DOHH2 (cell line): ENCODE measurements around the gene PCSK1N.
"Not testable (repeated sequence)": the region's sequence is repeated elsewhere in the genome, so short reads cannot be mapped to it uniquely, and the experiment has no call there.

ENCODE experiments used
- H3F3A ChIP-seq: fragments of 200-600 bp; sonication (generic), shearing (Covaris generic); 2 replicates; pipeline ENCODE4 v1.6.0; 2016; ENCODE audit warnings: antibody characterized with exemption, mild to moderate bottlenecking; ENCODE audit not compliant: control insufficient read depth, insufficient read depth
- H3K27ac ChIP-seq: fragments of 200-600 bp; sonication (generic); 2 replicates; pipeline ENCODE4 v1.5.1; 2014; ENCODE audit warnings: low read depth, mild to moderate bottlenecking, low read length, moderate library complexity
- H3K27me3 ChIP-seq: fragments of 200-600 bp; sonication (generic); 2 replicates; pipeline ENCODE4 v1.6.1; 2014; ENCODE audit warnings: mild to moderate bottlenecking, low read length, mixed read lengths; ENCODE audit not compliant: control insufficient read depth
- H3K36me3 ChIP-seq: fragments of 200-600 bp; sonication (generic); 2 replicates; pipeline ENCODE4 v1.6.1; 2014; ENCODE audit warnings: mild to moderate bottlenecking, low read length, moderate library complexity, mixed read lengths; ENCODE audit not compliant: control insufficient read depth
- H3K4me1 ChIP-seq: fragments of 200-600 bp; sonication (generic); 2 replicates; pipeline ENCODE4 v1.6.1; 2014; ENCODE audit warnings: mild to moderate bottlenecking, low read length, mixed read lengths; ENCODE audit not compliant: control insufficient read depth
- H3K4me2 ChIP-seq: fragments of 200-600 bp; sonication (generic); 2 replicates; pipeline ENCODE4 v1.6.0; 2014; ENCODE audit warnings: mild to moderate bottlenecking, low read length, moderate library complexity
- H3K4me3 ChIP-seq: fragments of 200-600 bp; sonication (generic); 2 replicates; pipeline ENCODE4 v1.5.1; 2014; ENCODE audit warnings: mild to moderate bottlenecking, low read length, mixed read lengths
- H3K79me2 ChIP-seq: fragments of 200-600 bp; sonication (generic); 2 replicates; pipeline ENCODE4 v1.6.1; 2014; ENCODE audit warnings: mild to moderate bottlenecking, low read length, mixed read lengths; ENCODE audit not compliant: control insufficient read depth
- H3K9me2 ChIP-seq: fragments of 200-600 bp; sonication (generic); replicated peaks from 2 replicates; pipeline ENCODE4 v1.6.1; 2014; ENCODE audit warnings: mild to moderate bottlenecking, low read length, mixed read lengths; ENCODE audit not compliant: control insufficient read depth
- H3K9me3 ChIP-seq: fragments of 200-600 bp; sonication (generic); 2 replicates; pipeline ENCODE4 v1.6.1; 2014; ENCODE audit warnings: antibody characterized with exemption, low read length, mixed read lengths; ENCODE audit not compliant: control insufficient read depth, insufficient read depth
- H4K20me1 ChIP-seq: fragments of 200-600 bp; sonication (generic); 2 replicates; pipeline ENCODE4 v1.6.0; 2014; ENCODE audit warnings: low read depth, mild to moderate bottlenecking, antibody characterized with exemption, low read length, moderate library complexity; ENCODE audit not compliant: control insufficient read depth, insufficient read depth
- EZH2phosphoT487 ChIP-seq: fragments of 200-600 bp; sonication (generic); IDR thresholded peaks from 2 replicates; pipeline ENCODE4 v1.6.1; 2017; ENCODE audit warnings: borderline replicate concordance, mild to moderate bottlenecking, antibody characterized with exemption, low read length, moderate library complexity, mixed read lengths
- TF ChIP-seq, protein P1 (sequence below): fragments of 200-600 bp; sonication (generic); IDR thresholded peaks from one replicate; pipeline ENCODE4 v1.5.1; 2014; ENCODE audit warnings: antibody characterized with exemption, mild to moderate bottlenecking, low read depth, low read length; ENCODE audit not compliant: poor library complexity, severe bottlenecking

Gene PCSK1N

GRCh38 chrX:48864210-48864609 is 28.8 kb upstream of the PCSK1N start:
- no peak for TF ChIP-seq EZH2phosphoT487
- TF ChIP-seq, protein P1, sequence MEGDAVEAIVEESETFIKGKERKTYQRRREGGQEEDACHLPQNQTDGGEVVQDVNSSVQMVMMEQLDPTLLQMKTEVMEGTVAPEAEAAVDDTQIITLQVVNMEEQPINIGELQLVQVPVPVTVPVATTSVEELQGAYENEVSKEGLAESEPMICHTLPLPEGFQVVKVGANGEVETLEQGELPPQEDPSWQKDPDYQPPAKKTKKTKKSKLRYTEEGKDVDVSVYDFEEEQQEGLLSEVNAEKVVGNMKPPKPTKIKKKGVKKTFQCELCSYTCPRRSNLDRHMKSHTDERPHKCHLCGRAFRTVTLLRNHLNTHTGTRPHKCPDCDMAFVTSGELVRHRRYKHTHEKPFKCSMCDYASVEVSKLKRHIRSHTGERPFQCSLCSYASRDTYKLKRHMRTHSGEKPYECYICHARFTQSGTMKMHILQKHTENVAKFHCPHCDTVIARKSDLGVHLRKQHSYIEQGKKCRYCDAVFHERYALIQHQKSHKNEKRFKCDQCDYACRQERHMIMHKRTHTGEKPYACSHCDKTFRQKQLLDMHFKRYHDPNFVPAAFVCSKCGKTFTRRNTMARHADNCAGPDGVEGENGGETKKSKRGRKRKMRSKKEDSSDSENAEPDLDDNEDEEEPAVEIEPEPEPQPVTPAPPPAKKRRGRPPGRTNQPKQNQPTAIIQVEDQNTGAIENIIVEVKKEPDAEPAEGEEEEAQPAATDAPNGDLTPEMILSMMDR, result no peak
- no peak overlapping the region for H3K27ac ChIP-seq
- no peak overlapping the region for H3K4me3 ChIP-seq

GRCh38 chrX:48854898-48855297 is 19.5 kb upstream of the PCSK1N start:
- no peaks in the 10 kb centered on the region for H3K79me2 ChIP-seq
- no peaks in the 10 kb centered on the region for H3K4me1 ChIP-seq
- no peaks in the 10 kb centered on the region for H3K9me3 ChIP-seq
- no peaks in the 10 kb centered on the region for H3K27me3 ChIP-seq
- no peaks in the 10 kb centered on the region for H3F3A ChIP-seq
- H3K4me2 ChIP-seq, result no peak overlapping the region
- TF ChIP-seq, protein P1, result no peak
- TF ChIP-seq EZH2phosphoT487, result no peak
- H4K20me1 ChIP-seq, result no peaks in the 10 kb centered on the region
- no peak overlapping the region for H3K4me3 ChIP-seq
- no peak overlapping the region for H3K27ac ChIP-seq
- H3K9me2 ChIP-seq, result no peaks in the 10 kb centered on the region
- H3K36me3 ChIP-seq, result no peaks in the 10 kb centered on the region

More at GRCh38 chrX:48864210-48864609, 28.8 kb upstream of the PCSK1N start:
- H3F3A ChIP-seq, result no peaks in the 10 kb centered on the region
- no peaks in the 10 kb centered on the region for H4K20me1 ChIP-seq
- H3K9me2 ChIP-seq, result no peaks in the 10 kb centered on the region
- no peak overlapping the region for H3K4me2 ChIP-seq
- no peaks in the 10 kb centered on the region for H3K79me2 ChIP-seq
- no peaks in the 10 kb centered on the region for H3K36me3 ChIP-seq
- no peaks in the 10 kb centered on the region for H3K4me1 ChIP-seq
- no peaks in the 10 kb centered on the region for H3K9me3 ChIP-seq
- no peaks in the 10 kb centered on the region for H3K27me3 ChIP-seq

GRCh38 chrX:48854121-48854804 is 18.9 kb upstream of the PCSK1N start:
- not testable (repeated sequence) for H3K27me3 ChIP-seq

GRCh38 chrX:48853494-48853893 is 18.1 kb upstream of the PCSK1N start:
- H4K20me1 ChIP-seq, H3K27me3 ChIP-seq, H3K27ac ChIP-seq, H3F3A ChIP-seq, H3K36me3 ChIP-seq, H3K4me1 ChIP-seq, H3K79me2 ChIP-seq, H3K9me2 ChIP-seq, H3K4me3 ChIP-seq, H3K9me3 ChIP-seq, H3K4me2 ChIP-seq: not testable (repeated sequence)

More at GRCh38 chrX:48854121-48854804, 18.9 kb upstream of the PCSK1N start:
- not testable (repeated sequence) for H3K79me2 ChIP-seq, H3K4me1 ChIP-seq, H3K36me3 ChIP-seq, H3K4me3 ChIP-seq, H3K4me2 ChIP-seq, H4K20me1 ChIP-seq, H3F3A ChIP-seq, H3K9me2 ChIP-seq, H3K9me3 ChIP-seq, H3K27ac ChIP-seq
